Middle frontal gyrus (tissue), 1 donor: ENCODE measurements around the gene DPPA3.
"Not testable (repeated sequence)": the region's sequence is repeated elsewhere in the genome, so short reads cannot be mapped to it uniquely, and the experiment has no call there.

ENCODE experiments used
- DNase-seq: peaks from one replicate; pipeline ENCODE4 v3.0.0-alpha.2; 2015; ENCODE audit warnings: low spot score; ENCODE audit errors: extremely low spot score

Gene DPPA3

DNA sequence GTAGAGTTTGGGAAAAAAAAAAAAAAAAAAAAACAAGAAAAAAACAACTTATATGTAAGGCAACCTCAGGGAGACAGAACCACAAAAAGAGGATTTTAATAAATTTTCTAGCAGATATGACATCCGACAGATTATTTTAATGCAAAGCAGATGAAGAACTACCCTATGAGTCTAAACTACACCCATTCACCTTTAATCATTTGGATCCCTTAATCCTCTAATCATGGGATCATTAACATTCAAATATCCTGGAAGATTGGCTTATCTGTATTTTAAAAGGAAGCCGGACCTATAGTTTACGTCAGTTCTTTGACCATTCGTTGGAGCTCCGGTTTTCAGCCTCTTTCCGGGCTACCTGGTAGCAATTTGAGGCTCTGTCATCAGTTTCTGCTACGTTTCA, at the start of gene DPPA3:
DPPA3 (plus strand) TSS at position 301 of the 400 bp plus-strand sequence. CDS start 138 bp downstream, outside the sequence.
- no peak for DNase-seq

DNA sequence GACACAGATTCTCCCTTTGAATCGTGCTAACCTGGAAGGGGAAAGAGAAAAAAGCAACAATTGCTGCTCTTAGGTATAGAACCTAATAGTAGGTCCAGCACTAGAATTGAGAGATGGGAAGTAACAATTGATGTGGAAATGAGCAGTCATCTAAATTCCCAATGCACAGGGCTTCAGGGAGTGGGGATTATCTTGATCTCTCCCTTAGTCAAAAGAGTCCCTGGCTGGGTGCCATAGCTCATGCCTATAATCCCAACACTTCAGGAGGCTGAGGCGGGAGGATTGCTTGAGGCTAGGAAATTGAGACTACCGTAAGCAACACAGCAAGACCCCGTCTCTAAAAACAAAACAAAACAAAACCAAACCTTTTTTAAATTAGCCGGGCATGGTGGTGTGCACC, 49.5 kb upstream of the DPPA3 start:
- DNase-seq: no peak

DNA sequence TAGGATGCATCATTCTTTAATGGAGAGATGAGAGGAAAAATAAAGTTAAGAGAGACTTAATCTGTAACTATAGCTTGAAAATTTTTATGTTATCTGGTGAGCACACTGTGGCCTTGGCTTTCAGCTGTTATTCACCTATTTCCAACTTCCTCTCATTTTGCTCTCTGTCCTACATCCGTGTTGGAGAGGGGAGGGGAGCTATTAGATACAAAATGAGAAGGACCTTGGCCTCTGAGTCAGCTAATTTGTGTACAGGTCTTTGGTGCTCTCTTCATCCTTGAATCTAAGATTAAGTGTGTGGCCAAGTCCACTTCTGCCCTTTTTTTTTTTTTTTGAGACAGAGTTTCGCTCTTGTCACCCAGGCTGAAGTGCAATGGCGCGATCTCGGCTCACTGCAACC, 44.6 kb upstream of the DPPA3 start:
- no peak for DNase-seq

DNA sequence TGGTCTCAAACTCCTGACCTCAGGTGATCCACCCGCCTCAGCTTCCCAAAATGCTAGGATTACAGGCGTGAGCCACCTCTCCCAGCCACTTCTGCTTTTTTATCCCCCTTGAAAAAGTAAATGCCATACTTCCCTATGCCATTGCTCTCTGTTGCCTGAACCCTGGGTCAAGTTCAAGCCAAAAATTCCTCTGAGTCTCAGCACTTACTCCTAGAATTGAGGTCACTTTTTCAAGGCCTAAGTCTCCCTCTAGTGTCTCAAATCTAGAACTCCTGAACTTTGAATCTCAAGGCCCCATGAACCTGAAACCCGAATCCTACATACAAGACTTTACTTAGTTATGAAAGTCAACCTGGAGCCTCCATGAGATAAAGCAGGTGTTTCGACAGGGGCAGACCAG, 44.1 kb upstream of the DPPA3 start:
- no peak for DNase-seq

DNA sequence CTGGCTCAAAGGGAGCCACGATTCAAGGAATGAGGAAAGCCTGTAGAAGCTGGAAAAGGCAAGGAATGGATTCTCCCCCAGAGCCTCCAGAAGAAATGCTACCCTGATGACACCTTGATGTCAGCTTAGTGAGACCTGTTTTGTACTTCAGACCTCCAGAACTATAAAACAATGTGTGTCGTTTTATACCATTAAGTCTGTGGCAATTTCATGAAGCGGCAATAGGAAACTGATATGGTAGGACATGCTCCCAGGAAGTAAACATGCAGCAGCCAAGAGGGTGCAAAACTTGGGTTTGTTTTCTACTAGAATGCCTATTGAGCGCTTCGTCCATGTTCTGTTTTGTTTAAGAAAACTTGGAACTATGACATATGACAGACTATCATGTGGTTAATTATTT, 43.1 kb upstream of the DPPA3 start:
- DNase-seq: no peak

DNA sequence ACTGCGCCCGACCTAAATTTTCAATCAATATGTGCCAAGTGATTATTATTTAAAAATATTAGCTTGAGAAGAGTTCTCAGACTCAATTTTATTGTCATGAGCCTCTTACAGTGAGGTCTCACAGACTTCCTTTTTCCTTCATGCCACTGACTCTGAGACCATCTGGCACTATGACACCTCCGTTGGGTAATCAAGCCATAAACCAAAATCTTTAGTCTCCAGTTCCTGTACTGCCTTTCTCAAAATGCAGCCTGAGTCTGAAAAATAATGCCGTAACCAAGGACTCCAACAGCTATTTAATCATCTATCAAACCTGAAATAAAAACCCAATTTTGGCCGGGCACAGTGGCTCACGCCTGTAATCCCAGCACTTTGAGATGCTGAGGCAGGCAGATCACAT, 35.8 kb upstream of the DPPA3 start:
- DNase-seq: not testable (repeated sequence)

DNA sequence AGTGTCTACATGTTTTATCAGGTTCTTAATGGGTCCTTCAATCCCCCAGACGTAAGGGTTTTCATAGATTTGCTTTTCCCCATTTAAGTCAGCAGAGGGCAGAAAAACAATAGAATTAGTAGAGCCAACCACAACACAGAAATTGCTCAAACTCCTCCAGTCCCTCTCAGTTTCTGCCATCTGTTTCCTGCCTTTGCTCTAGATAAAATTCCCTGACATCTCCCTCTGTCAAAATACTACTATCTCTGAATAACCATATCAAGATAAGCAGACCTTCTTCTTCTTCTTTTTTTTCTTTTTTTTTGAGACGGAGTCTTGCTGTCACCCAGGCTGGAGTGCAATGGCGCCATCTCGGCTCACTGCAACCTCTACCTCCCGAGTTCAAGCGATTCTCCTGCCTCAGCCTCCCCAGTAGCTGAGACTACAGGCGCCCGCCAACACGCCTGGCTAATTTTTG, 33.8 kb upstream of the DPPA3 start:
- peak; percentile 5 for DNase-seq

DNA sequence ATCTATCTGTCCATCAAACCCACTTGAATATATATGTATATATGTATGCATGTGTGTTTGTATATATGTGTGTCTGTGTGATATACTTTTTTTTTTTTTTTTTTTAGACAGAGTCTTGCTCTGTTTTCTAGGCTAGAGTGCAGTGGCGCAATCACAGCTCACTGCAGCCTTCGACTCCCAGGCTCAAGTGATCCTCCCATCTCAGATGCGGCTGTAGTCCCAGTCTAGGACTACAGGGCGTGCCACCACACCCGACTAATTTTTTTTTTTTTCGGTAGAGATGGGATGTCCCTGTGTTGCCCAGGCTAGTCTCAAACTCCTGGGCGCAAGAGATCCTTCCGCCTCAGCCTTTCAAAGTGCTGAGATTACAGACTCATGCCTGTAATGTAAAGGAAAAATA, 32.5 kb upstream of the DPPA3 start:
- DNase-seq: no peak

DNA sequence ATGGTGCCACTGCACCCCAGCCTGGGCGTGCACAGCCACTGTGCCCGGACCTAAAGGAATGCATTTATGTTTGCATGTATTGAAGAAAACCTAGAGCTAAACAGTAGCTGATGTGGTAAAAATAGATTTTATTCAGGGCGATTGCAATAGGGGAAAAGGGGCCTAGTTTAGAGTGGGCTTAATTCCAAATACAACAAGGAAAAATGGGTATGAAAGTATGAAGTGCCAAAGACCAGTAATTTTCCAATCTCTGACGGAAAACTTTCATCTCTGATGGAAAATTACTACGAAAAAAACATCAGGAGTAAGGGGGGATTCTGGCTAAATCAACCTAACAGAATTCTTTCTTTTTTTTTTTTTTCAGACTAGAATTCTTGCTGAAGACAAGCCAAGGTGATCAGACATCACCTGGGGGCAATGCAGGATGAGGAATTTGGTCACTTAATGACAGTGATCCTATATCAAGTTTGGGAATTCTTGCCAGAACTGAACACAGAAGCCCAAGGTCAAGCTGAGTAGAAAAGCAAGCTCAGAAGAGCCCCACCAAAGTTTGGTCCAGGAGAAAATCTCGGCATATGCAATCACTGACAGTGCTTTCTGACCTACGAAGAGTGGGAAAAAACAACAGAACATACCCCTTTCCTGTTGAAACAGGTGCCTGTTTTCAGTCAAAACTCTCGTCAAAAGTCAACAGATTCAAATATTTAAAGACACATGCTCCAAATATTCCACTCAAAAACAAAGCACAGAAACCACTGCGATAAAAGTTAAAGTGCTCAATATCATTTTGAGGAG, 31.8 kb upstream of the DPPA3 start:
- DNase-seq: no peak

DNA sequence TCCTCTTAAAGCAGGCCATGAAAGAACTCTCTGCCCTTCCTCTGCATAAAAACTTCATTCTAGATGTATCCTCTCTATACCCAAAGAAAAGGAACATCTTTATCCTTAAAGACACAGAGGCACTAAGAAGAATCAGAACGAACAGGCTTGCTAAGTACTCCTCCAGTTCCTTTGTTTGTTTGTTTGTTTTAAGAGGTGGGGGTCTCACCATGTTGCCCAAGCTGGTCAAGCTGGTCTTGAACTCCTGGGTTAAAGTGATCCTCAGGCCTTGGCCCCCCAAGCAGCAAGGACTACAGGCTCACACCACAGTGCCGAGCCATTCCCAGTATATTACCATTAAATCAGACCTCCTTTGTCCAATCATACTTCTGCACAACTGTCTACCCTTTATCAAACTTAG, 29.7 kb upstream of the DPPA3 start:
- DNase-seq: no peak

DNA sequence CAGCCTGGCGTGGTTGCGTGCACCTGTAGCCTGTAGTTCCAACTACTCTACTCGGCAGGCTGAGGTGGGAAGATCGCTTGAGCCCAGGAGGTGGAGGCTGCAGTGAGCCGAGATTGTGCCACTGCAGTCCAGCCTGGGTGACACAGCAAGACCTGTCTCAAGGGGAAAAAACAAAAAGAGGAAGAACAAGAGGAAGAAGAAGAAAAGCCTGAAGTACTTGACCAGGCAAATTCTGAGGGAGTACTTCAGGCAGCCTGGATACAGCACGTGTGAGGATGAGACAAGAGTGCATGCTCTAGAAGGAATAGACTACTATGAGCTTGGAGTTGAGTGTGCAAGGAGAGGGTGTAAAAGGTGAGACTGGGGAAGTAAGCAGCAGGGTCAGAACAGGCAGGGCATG, 17.4 kb upstream of the DPPA3 start:
- DNase-seq: no peak

DNA sequence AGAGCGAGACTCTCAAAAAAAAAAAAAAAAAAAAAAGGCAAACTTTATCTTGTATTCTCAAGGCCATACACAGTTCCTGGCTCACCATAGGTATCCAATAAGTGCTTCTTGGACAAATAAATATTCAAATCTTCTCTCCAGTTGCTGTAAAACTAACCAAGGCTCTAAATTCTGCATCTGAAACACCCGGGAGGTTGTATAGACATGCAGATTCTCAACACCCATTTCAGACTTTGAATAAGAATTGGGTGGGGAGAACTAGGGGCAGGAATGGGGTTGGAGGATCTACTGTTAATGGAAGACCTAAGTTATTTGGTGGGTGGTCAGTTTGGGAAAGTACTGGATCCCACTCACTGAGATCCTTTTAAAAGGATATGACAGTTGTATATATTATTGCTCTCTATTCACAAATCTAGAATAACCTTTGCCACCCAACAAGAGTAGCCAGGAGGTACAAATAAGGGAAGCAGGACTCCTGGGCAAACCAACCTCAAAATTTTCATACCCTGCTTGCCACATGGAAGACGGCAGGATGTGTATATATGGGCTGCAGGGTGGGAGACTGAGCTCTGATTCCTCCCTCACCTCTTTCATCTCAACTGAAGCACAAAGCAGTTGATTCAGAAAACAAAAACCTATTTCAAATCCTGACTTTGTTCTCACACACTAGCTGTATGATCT, 16.5 kb upstream of the DPPA3 start:
- DNase-seq: no peak

DNA sequence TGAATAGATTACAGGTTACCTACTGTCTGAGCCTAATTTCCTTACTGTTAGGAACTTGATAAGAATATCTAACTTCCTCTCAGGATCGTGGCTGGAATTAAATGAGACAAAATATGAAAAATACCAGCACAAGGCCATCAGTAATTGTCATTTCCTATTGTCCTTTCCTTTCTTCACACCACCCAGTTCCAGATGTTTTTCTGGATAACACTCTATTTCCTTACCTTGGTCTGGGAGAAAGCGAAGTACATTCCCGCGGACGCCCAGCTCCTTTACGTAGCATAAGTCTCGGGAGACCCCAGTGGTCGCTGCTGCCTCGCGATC, 16.0 kb upstream of the DPPA3 start:
- DNase-seq: no peak

DNA sequence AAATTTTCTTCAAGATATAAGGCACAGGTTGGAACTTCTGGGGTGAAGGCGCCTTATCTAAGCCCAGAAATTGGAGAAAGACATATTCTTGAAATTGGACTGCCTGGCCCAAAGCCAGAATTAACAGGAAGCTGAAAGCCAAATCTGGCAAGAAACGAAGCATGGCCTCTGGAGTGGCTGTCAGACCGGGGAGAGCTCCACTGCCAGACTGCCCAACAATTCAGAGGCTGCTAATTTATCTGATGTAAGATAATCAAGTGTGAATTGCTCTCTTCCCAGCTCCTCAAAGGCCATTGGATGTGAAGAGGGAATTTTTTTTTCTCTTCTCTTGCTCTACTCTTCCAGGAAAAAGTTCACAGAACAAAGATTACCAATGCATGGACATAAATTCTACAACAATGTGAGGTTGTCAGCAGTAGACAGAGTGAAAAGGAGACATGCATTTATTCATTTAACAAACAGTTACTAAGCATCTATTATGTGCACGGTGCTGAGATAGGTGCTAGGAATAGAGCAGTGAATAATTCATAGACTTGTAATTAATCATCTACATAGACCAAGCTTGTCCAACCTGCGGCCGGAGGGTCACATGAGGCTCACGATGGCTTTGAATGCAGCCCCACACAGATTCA, 15.6 kb upstream of the DPPA3 start, which contains the start of gene GDF3:
GDF3 (minus strand) TSS at position 210 of the 632 bp plus-strand sequence; CDS start at position 163, 47 bp downstream.
- DNase-seq: no peak

DNA sequence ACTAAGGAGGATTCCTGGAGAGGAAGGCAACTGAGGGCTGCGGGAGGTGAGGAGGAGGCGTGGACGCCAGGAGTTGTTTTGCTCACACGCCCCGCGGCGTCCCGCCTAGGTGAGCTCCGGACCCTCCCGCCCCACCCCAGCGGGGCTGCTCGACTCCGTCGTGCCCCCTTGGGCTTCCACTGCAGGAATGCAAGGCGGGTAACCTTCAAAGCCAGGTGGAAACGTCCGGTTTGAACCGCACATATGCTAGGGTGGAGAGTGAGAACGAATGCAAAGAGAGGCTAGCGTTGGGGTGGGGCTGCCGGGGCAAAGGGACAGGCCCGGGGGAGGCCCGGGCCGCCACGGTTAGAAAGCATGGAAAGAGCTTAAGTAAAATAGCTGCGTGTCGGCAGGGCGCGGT, 5.4 kb upstream of the DPPA3 start:
- no peak for DNase-seq

DNA sequence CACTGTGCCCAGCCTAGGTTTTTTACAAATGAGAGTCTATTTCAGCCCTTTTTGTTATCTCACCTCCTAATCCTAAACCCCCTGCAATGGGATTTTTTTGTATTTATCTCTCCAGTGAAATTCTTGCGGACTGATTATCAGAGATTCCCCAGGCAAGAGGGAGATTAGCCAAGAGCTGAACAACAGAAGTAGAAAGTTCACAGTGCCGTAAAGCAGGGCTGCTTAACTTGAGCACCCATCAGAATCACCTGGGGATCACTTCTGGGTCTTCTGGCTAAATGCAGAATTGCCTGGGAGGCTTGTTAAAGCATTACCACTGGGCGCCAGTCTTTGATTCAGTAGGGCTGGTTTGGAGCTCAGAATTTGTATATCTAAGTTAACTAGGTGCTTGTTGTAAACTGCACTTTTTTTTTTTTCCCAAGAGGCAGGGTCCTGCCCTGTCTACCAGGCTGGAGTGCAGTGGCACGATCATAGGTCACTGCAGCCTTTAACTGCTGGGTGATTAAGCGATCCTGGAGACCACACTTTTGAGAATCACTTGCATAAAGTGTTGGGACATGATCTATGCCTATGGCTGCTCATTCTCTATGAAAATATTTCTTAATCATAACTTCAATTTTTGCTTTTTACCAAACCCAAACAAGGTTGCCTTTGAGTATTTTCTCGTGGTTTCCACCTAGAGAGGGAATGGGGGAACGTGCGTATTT, 1.1 kb upstream of the DPPA3 start:
- no peak for DNase-seq

DNA sequence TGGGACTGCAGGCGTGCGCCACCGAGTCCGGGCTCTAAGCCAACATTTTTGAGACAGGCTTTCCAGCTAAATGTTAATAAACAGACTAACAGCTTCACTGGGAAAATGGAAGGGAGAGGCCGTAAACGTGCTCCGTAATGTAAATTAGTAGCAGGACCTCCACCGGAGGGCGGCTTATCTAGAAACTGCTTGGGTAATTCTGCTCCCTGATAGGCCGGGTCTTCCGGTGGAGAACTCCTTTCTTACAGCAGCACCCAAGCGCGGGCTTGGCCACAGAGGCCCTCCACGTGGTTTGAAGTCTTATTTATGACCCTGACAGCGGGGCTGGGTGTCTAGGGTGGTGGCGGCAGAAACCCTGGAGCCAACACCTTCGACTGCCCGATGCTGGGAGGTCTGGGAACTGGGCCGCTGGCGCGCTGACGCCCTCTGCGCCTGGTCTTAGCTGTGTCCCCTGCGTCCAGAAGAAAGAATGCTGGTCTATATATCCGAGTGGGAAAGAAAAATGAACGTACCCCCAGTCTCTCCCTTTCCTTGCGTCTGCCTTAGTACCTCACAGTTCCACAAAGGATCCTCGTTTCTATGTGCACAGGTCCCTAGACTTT, 1.7 kb downstream of the DPPA3 start:
- DNase-seq: no peak

DNA sequence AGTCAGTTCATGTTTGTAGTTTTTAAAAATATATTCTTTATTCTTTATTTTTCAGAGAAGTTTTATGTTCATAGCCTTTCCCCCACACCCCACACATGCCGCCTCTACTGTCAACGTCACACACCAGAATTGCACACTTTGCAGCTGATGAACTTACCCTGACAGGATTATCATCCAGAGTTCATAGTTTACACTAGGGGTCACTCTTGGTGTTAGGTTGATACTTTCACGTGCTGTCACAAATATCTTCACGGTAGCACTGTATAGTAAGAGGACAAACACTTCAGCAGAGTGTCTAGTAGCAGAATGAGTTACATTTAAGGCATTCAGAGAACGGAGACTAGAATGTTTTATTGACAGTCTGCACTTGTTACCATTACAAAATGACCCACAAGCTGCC, 5.1 kb downstream of the DPPA3 start:
- DNase-seq: no peak

DNA sequence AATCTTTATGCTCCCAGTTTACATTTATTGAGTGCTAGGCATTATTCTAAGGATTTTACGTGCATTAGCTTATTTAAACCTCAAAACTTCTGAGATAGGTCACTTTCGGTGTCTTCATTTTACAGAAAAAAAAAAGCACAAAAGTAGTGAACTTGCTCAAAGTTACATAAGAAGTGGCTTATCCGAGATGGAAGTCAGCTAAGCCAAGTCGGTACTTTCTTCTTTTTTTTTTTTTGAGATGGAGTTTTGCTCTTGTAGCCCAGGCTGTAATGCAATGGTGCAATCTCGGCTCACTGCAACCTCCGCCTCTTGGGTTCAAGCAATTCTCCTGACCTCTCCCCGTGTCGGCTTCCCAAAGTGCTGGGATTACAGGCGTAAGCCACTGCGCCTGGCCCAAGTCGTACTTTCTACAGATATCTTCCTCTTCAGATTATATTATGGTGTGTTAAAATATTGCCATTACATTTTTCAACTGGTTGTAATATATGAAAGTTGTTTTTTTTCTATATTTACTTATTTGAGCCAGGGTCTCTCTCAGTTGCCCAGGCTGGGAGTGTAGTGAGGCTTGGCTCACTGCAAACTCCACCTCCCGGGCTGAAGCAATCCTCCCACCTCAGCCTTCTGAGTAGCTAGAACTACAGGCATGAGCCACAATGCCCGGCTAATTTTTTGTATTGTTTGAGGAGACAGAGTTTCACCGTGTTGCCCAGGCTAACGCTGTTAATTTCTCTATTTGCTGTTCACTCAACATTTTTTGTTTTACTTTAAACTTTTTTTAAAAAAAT, 8.9 kb downstream of the DPPA3 start:
- DNase-seq: no peak

DNA sequence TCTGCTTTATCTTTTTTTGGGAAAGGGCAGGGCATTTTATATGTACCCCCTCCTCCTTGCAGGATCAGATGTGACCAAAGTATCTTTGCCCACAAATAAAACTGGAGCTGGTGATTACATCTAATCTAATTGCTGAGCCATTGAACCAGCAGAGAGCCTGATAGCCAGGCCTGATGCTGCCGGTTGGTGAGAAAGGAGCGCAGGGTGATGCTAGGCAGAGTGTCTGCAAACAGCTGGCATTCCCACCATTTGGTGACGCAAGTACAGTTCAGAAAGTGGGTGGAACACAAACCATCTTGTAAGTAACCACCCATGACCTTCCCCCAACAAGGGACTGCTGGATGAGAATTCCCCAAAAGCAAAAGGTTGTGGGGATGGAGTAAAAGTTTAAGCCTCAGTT, 12.7 kb downstream of the DPPA3 start:
- no peak for DNase-seq

DNA sequence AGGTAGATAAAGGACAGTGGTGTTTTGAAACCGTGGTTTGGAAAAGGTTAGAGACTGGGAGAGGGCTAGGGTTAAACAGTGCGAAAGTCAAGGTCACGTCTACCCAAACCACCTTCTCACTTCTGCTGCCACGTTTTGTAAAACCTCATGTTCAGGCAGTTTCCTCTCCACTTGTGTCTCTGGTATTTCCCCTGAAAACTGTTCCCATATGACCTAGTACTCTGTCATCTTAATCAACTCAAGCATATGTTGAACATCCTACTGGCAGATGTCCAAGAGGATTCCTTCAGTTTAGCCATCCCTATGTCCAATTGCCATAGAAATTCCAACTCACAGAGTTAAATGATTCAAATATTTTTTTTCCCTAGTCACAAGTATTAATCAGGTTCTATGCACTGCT, 18.5 kb downstream of the DPPA3 start:
- DNase-seq: no peak
